OCI-LY7 (cell line): ENCODE data around the gene GRID1. TPM values are rescaled to one million over a fixed set of nuclear protein-coding genes. Genes with fewer than 3 reads are reported as not detected.

Source experiments
- BruUV-seq: library from RNA; stranded (reverse); fragments of 400-500 nt; replicated peaks from 2 replicates; lab custom pipeline; 2021; lab: Mats Ljungman, UMichigan
- CTCF ChIA-PET: fragments of 300-600 bp; sonication (Branson Sonifier 250); formaldehyde crosslinking; loops from one replicate; lab custom pipeline; 2022; ENCODE audit warnings: antibody characterized with exemption; ENCODE audit not compliant: unreplicated experiment; lab: Charles Lee
- POLR2A ChIA-PET: fragments of 300-600 bp; sonication (Branson Sonifier 250); formaldehyde crosslinking; loops from one replicate; lab custom pipeline; 2022; ENCODE audit warnings: antibody characterized with exemption; lab: Charles Lee
- DNase-seq: peaks from one replicate; pipeline ENCODE4 v3.0.0-alpha.2; 2015; ENCODE audit warnings: low spot score
- H2AFZ ChIP-seq: fragments of 200-600 bp; sonication (generic), shearing (Covaris generic); 2 replicates; pipeline ENCODE4 v1.6.1; 2014; ENCODE audit warnings: mild to moderate bottlenecking, antibody characterized with exemption, low read length, moderate library complexity
- H3K27ac ChIP-seq: fragments of 200-600 bp; sonication (generic); 2 replicates; pipeline ENCODE4 v1.5.1; 2014; ENCODE audit warnings: mixed run types, low read depth, mild to moderate bottlenecking, moderate library complexity, low read length, inconsistent platforms; ENCODE audit not compliant: poor library complexity, severe bottlenecking
- H3K36me3 ChIP-seq: fragments of 200-600 bp; sonication (generic); 2 replicates; pipeline ENCODE4 v1.6.1; 2014; ENCODE audit warnings: mild to moderate bottlenecking, antibody characterized with exemption, low read length, moderate library complexity, mixed read lengths; ENCODE audit not compliant: insufficient read depth
- H3K4me1 ChIP-seq: fragments of 200-600 bp; sonication (generic); 2 replicates; pipeline ENCODE4 v1.5.1; 2014; ENCODE audit warnings: mild to moderate bottlenecking, low read length; ENCODE audit not compliant: insufficient read depth, poor library complexity, severe bottlenecking
- H3K4me2 ChIP-seq: fragments of 200-600 bp; sonication (generic); 2 replicates; pipeline ENCODE4 v1.6.1; 2014; ENCODE audit warnings: mild to moderate bottlenecking, low read length
- H3K4me3 ChIP-seq: fragments of 200-600 bp; sonication (generic); 2 replicates; pipeline ENCODE4 v1.5.1; 2014; ENCODE audit warnings: mild to moderate bottlenecking, low read depth, low read length; ENCODE audit not compliant: poor library complexity, severe bottlenecking
- H3K79me2 ChIP-seq: fragments of 200-600 bp; sonication (generic); 2 replicates; pipeline ENCODE4 v1.6.1; 2016; ENCODE audit warnings: low read depth, mild to moderate bottlenecking, low read length, moderate library complexity, mixed read lengths; ENCODE audit not compliant: insufficient read depth
- H3K9me2 ChIP-seq: fragments of 200-600 bp; sonication (generic); 2 replicates; pipeline ENCODE4 v1.6.1; 2016; ENCODE audit warnings: mild to moderate bottlenecking, low read length, mixed read lengths; ENCODE audit not compliant: insufficient read depth
- H3K9me3 ChIP-seq: fragments of 200-600 bp; sonication (generic); 2 replicates; pipeline ENCODE4 v1.6.1; 2014; ENCODE audit warnings: mild to moderate bottlenecking, mixed run types, low read length, mixed read lengths
- H4K20me1 ChIP-seq: fragments of 200-600 bp; sonication (generic); 2 replicates; pipeline ENCODE4 v1.6.1; 2014; ENCODE audit warnings: mild to moderate bottlenecking, antibody characterized with exemption, low read length, moderate library complexity, mixed read lengths; ENCODE audit not compliant: insufficient read depth
- CTCF ChIP-seq: fragments of 200-600 bp; sonication (generic); conservative IDR thresholded peaks from 2 replicates; pipeline ENCODE4 v1.5.1; 2014; ENCODE audit warnings: mild to moderate bottlenecking, antibody characterized with exemption, low read length, moderate library complexity, mixed read lengths
- EZH2phosphoT487 ChIP-seq: fragments of 200-600 bp; sonication (generic); IDR thresholded peaks from 2 replicates; pipeline ENCODE4 v1.6.1; 2018; ENCODE audit warnings: low read depth, borderline replicate concordance, mild to moderate bottlenecking, mixed run types, antibody characterized with exemption, low read length, moderate library complexity, mixed read lengths
- intact Hi-C: fragments of 100-400 bp; cut with micrococcal nuclease; formaldehyde crosslinking; loops from one replicate; pipeline ENCODE4 v1.10.0; 2022; ENCODE audit not compliant: unreplicated experiment
- total RNA-seq, 2 experiments: library from RNA; depleted of rRNA in 1 of 2; stranded (reverse); fragments of >200 nt in 1 of 2; shearing (Covaris generic) in 1 of 2; gene quantifications; 2 replicates each; pipeline ENCODE4 v1.2.3, GENCODE V29; 2014 to 2022

Gene GRID1
- total RNA-seq, 2 experiments from 2014 or later = 1.6 to 3.7 TPM

DNA sequence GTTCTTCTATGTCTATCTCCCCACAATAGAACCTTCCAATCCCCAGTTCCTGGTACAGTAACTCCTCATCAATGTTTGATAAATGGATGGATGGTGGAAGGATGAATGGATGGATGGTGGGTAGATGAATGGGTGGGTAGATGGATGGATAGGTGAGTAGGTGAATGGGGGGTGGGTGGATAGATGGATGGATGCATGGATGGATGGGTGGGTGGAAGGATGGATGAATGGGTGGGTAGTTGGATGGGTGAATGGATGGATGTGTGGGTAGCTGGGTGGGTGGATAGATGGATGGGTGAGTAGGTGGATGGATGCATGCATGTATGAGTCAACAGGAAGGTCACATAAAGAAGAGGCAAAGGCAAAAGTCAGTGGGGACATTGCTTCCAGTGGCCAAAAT lies 116.8 kb downstream of the GRID1 start:
- Histone ChIP-seq H3K4me1 (no peaks in the 10 kb centered on the region), H3K4me3 (no peak overlapping the region), H3K36me3 (no peaks in the 10 kb centered on the region), H4K20me1 (no peaks in the 10 kb centered on the region), H3K9me2 (no peaks in the 10 kb centered on the region), H2AFZ (no peak overlapping the region), H3K79me2 (no peaks in the 10 kb centered on the region), H3K27ac (no peak overlapping the region), H3K4me2 (no peak overlapping the region), H3K9me3 (no peaks in the 10 kb centered on the region)
- intact Hi-C loops = no loop called here
- BruUV-seq = no TSS peak
- TF ChIP-seq EZH2phosphoT487 (no peak), CTCF (no peak)
- ChIA-PET CTCF (no interaction called here), POLR2A (no interaction called here)
- no peak for DNase-seq

- ChIA-PET POLR2A (no interaction called here), CTCF (no interaction called here)
- Histone ChIP-seq H3K9me3 (no peaks in the 10 kb centered on the region), H2AFZ (no peak overlapping the region), H3K36me3 (no peaks in the 10 kb centered on the region), H3K4me3 (no peak overlapping the region), H3K4me1 (no peaks in the 10 kb centered on the region), H4K20me1 (no peaks in the 10 kb centered on the region), H3K79me2 (no peaks in the 10 kb centered on the region), H3K4me2 (no peak overlapping the region), H3K9me2 (no peaks in the 10 kb centered on the region), H3K27ac (no peak overlapping the region)
- no TSS peak for BruUV-seq
- no peak for TF ChIP-seq CTCF
- TF ChIP-seq EZH2phosphoT487 = no peak
- DNase-seq = no peak
- intact Hi-C loops = no loop called here
Measured at GRCh38 chr10:86248062-86248461, 118.5 kb downstream of the GRID1 start.

- Histone ChIP-seq H3K4me3 (no peak overlapping the region), H3K36me3 (no peaks in the 10 kb centered on the region), H3K9me2 (no peaks in the 10 kb centered on the region), H3K27ac (no peak overlapping the region), H3K4me1 (no peaks in the 10 kb centered on the region), H3K79me2 (no peaks in the 10 kb centered on the region), H3K9me3 (no peaks in the 10 kb centered on the region), H2AFZ (no peak overlapping the region), H3K4me2 (no peak overlapping the region), H4K20me1 (no peaks in the 10 kb centered on the region)
- ChIA-PET POLR2A (no interaction called here), CTCF (no interaction called here)
- intact Hi-C loops = no loop called here
- TF ChIP-seq CTCF (no peak), EZH2phosphoT487 (no peak)
- DNase-seq = no peak
- no TSS peak for BruUV-seq
Measured at GRCh38 chr10:86247588-86247987, 119.0 kb downstream of the GRID1 start.
